ENCODE data around the gene PSTK. TPM values are rescaled to one million over a fixed set of nuclear protein-coding genes. Genes with fewer than 3 reads are reported as not detected.

The PSTK gene
- total and polyA plus RNA-seq, 2 of the 13 experiments (the other 11 are each of a cell fraction or from before 2014, with no cell fraction given): 8.2 to 9.3 TPM

- TF ChIP-seq MLX (CRISPR knock-in tag; IDR thresholded peaks at IDR 0.05) (0 out of 2 replicates have a peak, but pooled peaks have one; percentile 17), NR1H2 (CRISPR knock-in tag; IDR thresholded peaks at IDR 0.05; ENCODE audit: borderline replicate concordance, low read depth) (peak; percentile 79; the same call in 1 of the 2 replicates), ZNF441 (CRISPR knock-in tag; IDR thresholded peaks at IDR 0.05; ENCODE audit: borderline replicate concordance) (peak; percentile 90; the same call in 1 of the 2 replicates), ZNF18 (CRISPR knock-in tag; IDR thresholded peaks at IDR 0.05; ENCODE audit: insufficient replicate concordance) (peak; percentile 87), ZNF567 (CRISPR knock-in tag; IDR thresholded peaks at IDR 0.05; ENCODE audit: borderline replicate concordance) (no peak; the same call in 1 of the 2 replicates), DMAP1 (CRISPR knock-in tag; IDR thresholded peaks at IDR 0.05) (peak; percentile 95), ASH2L (IDR thresholded peaks at IDR 0.05; ENCODE audit: insufficient read length, low read depth, low read length) (peak; percentile 95), ZFP62 (CRISPR knock-in tag; IDR thresholded peaks at IDR 0.05) (no peak), ZNF773 (CRISPR knock-in tag; IDR thresholded peaks at IDR 0.05; ENCODE audit: borderline replicate concordance) (peak; percentile 62; the same call in 1 of the 2 replicates), ZBTB14 (CRISPR knock-in tag; IDR thresholded peaks at IDR 0.05) (no peak), GATAD1 (CRISPR knock-in tag; IDR thresholded peaks at IDR 0.05) (peak; percentile 96), CBFB (CRISPR knock-in tag; IDR thresholded peaks at IDR 0.05) (peak; percentile 89), ZNF367 (CRISPR knock-in tag; IDR thresholded peaks at IDR 0.05; ENCODE audit: borderline replicate concordance) (no peak), SAP130 (CRISPR knock-in tag; IDR thresholded peaks at IDR 0.05; ENCODE audit: low read depth) (peak; percentile 96), TFDP2 (CRISPR knock-in tag; IDR thresholded peaks at IDR 0.05) (peak; percentile 99), XBP1 (CRISPR knock-in tag; IDR thresholded peaks at IDR 0.05) (no peak), ZNF333 (CRISPR knock-in tag; IDR thresholded peaks at IDR 0.05; ENCODE audit: borderline replicate concordance) (no peak), ZNF556 (CRISPR knock-in tag; IDR thresholded peaks at IDR 0.05; ENCODE audit: borderline replicate concordance) (peak; percentile 98), ZNF777 (CRISPR knock-in tag; IDR thresholded peaks at IDR 0.05) (peak; percentile 73), TOE1 (CRISPR knock-in tag; IDR thresholded peaks at IDR 0.05) (no peak), ZSCAN30 (CRISPR knock-in tag; IDR thresholded peaks at IDR 0.05) (peak; percentile 85), ZNF816 (CRISPR knock-in tag; IDR thresholded peaks at IDR 0.05; ENCODE audit: borderline replicate concordance) (no peak; the same call in 1 of the 2 replicates), MNT (IDR thresholded peaks at IDR 0.05) (peak; percentile 60), EEA1 (CRISPR knock-in tag; IDR thresholded peaks at IDR 0.05; ENCODE audit: borderline replicate concordance) (no peak; the same call in 1 of the 2 replicates), KMT2B (CRISPR knock-in tag; IDR thresholded peaks at IDR 0.05) (peak; percentile 99)
Measured at GRCh38 chr10:122953902-122954730, 26.1 kb upstream of the PSTK start, which contains the start of gene C10orf88 (continued).
